KOPT-K1 (cell line): Measurements from ENCODE around the gene IFNA17.
"Not testable (repeated sequence)": the region's sequence is repeated elsewhere in the genome, so short reads cannot be mapped to it uniquely, and the experiment has no call there.

ENCODE experiments used
- H3K27ac ChIP-seq: fragments of 200-600 bp; sonication (generic); 2 replicates; pipeline ENCODE4 v1.5.1; 2016; ENCODE audit warnings: antibody characterized with exemption, mild to moderate bottlenecking, low read depth, low read length; ENCODE audit not compliant: poor library complexity, severe bottlenecking
- H3K36me3 ChIP-seq: fragments of 200-600 bp; sonication (generic); 2 replicates; pipeline ENCODE4 v1.5.1; 2017; ENCODE audit warnings: antibody characterized with exemption, mild to moderate bottlenecking, low read length, moderate library complexity; ENCODE audit not compliant: insufficient read depth
- H3K9me3 ChIP-seq: fragments of 200-600 bp; sonication (generic); 2 replicates; pipeline ENCODE4 v1.5.1; 2017; ENCODE audit warnings: antibody characterized with exemption, low read length, mild to moderate bottlenecking; ENCODE audit not compliant: insufficient read depth, poor library complexity, severe bottlenecking

The IFNA17 gene

GRCh38 chr9:21234153-21234687, 6.2 kb upstream of the IFNA17 start:
- Histone ChIP-seq H3K36me3 (no peaks in the 10 kb centered on the region), H3K27ac (no peak overlapping the region), H3K9me3 (no peaks in the 10 kb centered on the region)

GRCh38 chr9:21233258-21233657, 5.2 kb upstream of the IFNA17 start:
- Histone ChIP-seq H3K9me3 (no peaks in the 10 kb centered on the region), H3K27ac (no peak overlapping the region), H3K36me3 (no peaks in the 10 kb centered on the region)

GRCh38 chr9:21217211-21217610, 10.8 kb downstream of the IFNA17 start, which contains the start of gene IFNA16:
TSS of gene IFNA16 (minus strand) at chr9:21217311. CDS start at chr9:21217305, 6 bp downstream.
- H3K27ac ChIP-seq, H3K9me3 ChIP-seq, H3K36me3 ChIP-seq: not testable (repeated sequence)

- not testable (repeated sequence) for H3K9me3 ChIP-seq, H3K36me3 ChIP-seq, H3K27ac ChIP-seq
Measured at GRCh38 chr9:21213411-21214326, 14.4 kb downstream of the IFNA17 start.

- H3K27ac ChIP-seq, H3K9me3 ChIP-seq, H3K36me3 ChIP-seq: not testable (repeated sequence)
Measured at GRCh38 chr9:21212160-21212559, 15.9 kb downstream of the IFNA17 start.

- not testable (repeated sequence) for H3K36me3 ChIP-seq, H3K27ac ChIP-seq, H3K9me3 ChIP-seq
Measured at GRCh38 chr9:21210782-21211181, 17.2 kb downstream of the IFNA17 start.

GRCh38 chr9:21210311-21210710, 17.7 kb downstream of the IFNA17 start:
- Histone ChIP-seq H3K36me3 (no peaks in the 10 kb centered on the region), H3K27ac (no peak overlapping the region)

GRCh38 chr9:21207043-21207442, 21.0 kb downstream of the IFNA17 start, which contains the start of gene IFNA10:
TSS of gene IFNA10 (minus strand) at chr9:21207143. CDS start at chr9:21207097, 46 bp downstream.
- H3K9me3 ChIP-seq, H3K36me3 ChIP-seq, H3K27ac ChIP-seq: not testable (repeated sequence)

More at GRCh38 chr9:21210311-21210710, 17.7 kb downstream of the IFNA17 start:
- H3K9me3 ChIP-seq, result no peaks in the 10 kb centered on the region

GRCh38 chr9:21205204-21205603, 22.8 kb downstream of the IFNA17 start:
- no peak overlapping the region for H3K27ac ChIP-seq
- H3K9me3 ChIP-seq, result peaks cover 6% of the 10 kb centered on the region
- no peaks in the 10 kb centered on the region for H3K36me3 ChIP-seq

GRCh38 chr9:21202105-21202504, 25.9 kb downstream of the IFNA17 start, which contains the start of gene IFNA7:
TSS of gene IFNA7 (minus strand) at chr9:21202205. CDS start at chr9:21202165, 40 bp downstream.
- not testable (repeated sequence) for H3K9me3 ChIP-seq, H3K36me3 ChIP-seq, H3K27ac ChIP-seq

- H3K36me3 ChIP-seq, H3K27ac ChIP-seq, H3K9me3 ChIP-seq: not testable (repeated sequence)
Measured at GRCh38 chr9:21194867-21195776, 32.9 kb downstream of the IFNA17 start.

GRCh38 chr9:21187487-21187886, 40.5 kb downstream of the IFNA17 start, which contains the start of gene IFNA4:
TSS of gene IFNA4 (minus strand) at chr9:21187587. CDS start at chr9:21187531, 56 bp downstream.
- H3K9me3 ChIP-seq, H3K27ac ChIP-seq, H3K36me3 ChIP-seq: not testable (repeated sequence)

- not testable (repeated sequence) for H3K9me3 ChIP-seq, H3K27ac ChIP-seq, H3K36me3 ChIP-seq
Measured at GRCh38 chr9:21182810-21183736, 44.9 kb downstream of the IFNA17 start.
